Measurements from ENCODE around the gene CEP112. TPM values are rescaled to one million over a fixed set of nuclear protein-coding genes. Genes with fewer than 3 reads are reported as not detected.

CEP112 gene
- total and polyA plus RNA-seq, 2 of the 13 experiments (the other 11 are each of a cell fraction or from before 2014, with no cell fraction given), result 1.2 to 3.4 TPM

GRCh38 chr17:66200685-66201092 lies 8.8 kb upstream of the CEP112 start (continued):
- TF ChIP-seq GLMP (CRISPR knock-in tag; IDR thresholded peaks at IDR 0.05; ENCODE audit: borderline replicate concordance) (no peak), RBM39 (IDR thresholded peaks at IDR 0.05; ENCODE audit: low read depth, low read length, poor library complexity, severe bottlenecking) (no peak), ZNF326 (CRISPR knock-in tag; IDR thresholded peaks at IDR 0.05; ENCODE audit: borderline replicate concordance) (no peak), FOSL1 (CRISPR knock-in tag; IDR thresholded peaks at IDR 0.05; ENCODE audit: borderline replicate concordance) (no peak), HES4 (CRISPR knock-in tag; IDR thresholded peaks at IDR 0.05; ENCODE audit: borderline replicate concordance) (no peak), ZNF574 (CRISPR knock-in tag; IDR thresholded peaks at IDR 0.05) (0 out of 2 replicates have a peak, but pooled peaks have one; percentile 27), CCAR2 (optimal IDR thresholded peaks at IDR 0.05; ENCODE audit: low read depth, low read length) (no peak), ZNF776 (CRISPR knock-in tag; IDR thresholded peaks at IDR 0.05) (no peak), MAX (IDR thresholded peaks at IDR 0.05) (peak; percentile 89), ZNF30 (CRISPR knock-in tag; IDR thresholded peaks at IDR 0.05) (no peak), ZNF558 (CRISPR knock-in tag; IDR thresholded peaks at IDR 0.05; ENCODE audit: borderline replicate concordance) (no peak), PHB2 (IDR thresholded peaks at IDR 0.05; ENCODE audit: partially characterized antibody) (no peak), FOXC1 (CRISPR knock-in tag; IDR thresholded peaks at IDR 0.05; ENCODE audit: borderline replicate concordance) (no peak), NBN (conservative IDR thresholded peaks at IDR 0.05) (peak; percentile 76; the same call in 1 of the 2 replicates), RFXANK (CRISPR knock-in tag; IDR thresholded peaks at IDR 0.05) (no peak), ERF (CRISPR knock-in tag; IDR thresholded peaks at IDR 0.05) (peak; percentile 52; the same call in 1 of the 2 replicates), GPN1 (CRISPR knock-in tag; IDR thresholded peaks at IDR 0.05; ENCODE audit: borderline replicate concordance) (no peak), THAP9 (CRISPR knock-in tag; IDR thresholded peaks at IDR 0.05; ENCODE audit: borderline replicate concordance) (no peak), CCDC6 (CRISPR knock-in tag; IDR thresholded peaks at IDR 0.05) (no peak), IKZF5 (CRISPR knock-in tag; IDR thresholded peaks at IDR 0.05) (no peak), DNMT1 (CRISPR knock-in tag; IDR thresholded peaks at IDR 0.05) (no peak), ZNF660 (CRISPR knock-in tag; IDR thresholded peaks at IDR 0.05; ENCODE audit: borderline replicate concordance, low read depth) (no peak), CBX2 (IDR thresholded peaks at IDR 0.05; ENCODE audit: low read depth, low read length) (no peak), CBX2 (CRISPR knock-in tag; IDR thresholded peaks at IDR 0.05; ENCODE audit: low read depth) (no peak)

Data from HepG2 (cell line).